IMR-90 (cell line): ENCODE measurements around the gene SLC2A1. TPM values are rescaled to one million over a fixed set of nuclear protein-coding genes. Genes with fewer than 3 reads are reported as not detected.

Experiments
- ATAC-seq: fragments of 200-7000 bp; cut with Tn5 transposase; 2 replicates; pipeline ENCODE4 v1.9.1; 2020; ENCODE audit warnings: low read depth, mild to moderate bottlenecking, moderate library complexity
- BruUV-seq: library from RNA; stranded (reverse); fragments of 400-500 nt; replicated peaks from 2 replicates; lab custom pipeline; 2021; lab: Mats Ljungman, UMichigan
- CTCF ChIA-PET: fragments of 300-600 bp; formaldehyde crosslinking; extraction: SDS; loops from one replicate; lab custom pipeline; 2021; ENCODE audit warnings: antibody characterized with exemption; lab: Yijun Ruan, JAX
- POLR2A ChIA-PET: fragments of 300-600 bp; sonication (Branson Sonifier 250); formaldehyde crosslinking; loops from one replicate; lab custom pipeline; 2022; ENCODE audit warnings: antibody characterized with exemption; ENCODE audit not compliant: unreplicated experiment; lab: Charles Lee
- DNase-seq: peaks from one replicate; pipeline ENCODE4 v3.0.0; 2013
- H2AFZ ChIP-seq: replicated peaks from 2 replicates; pipeline ENCODE3; 2013; ENCODE audit warnings: low read length, mild to moderate bottlenecking; ENCODE audit not compliant: poor library complexity
- H2AK5ac ChIP-seq: 2 replicates; pipeline ENCODE4 v1.6.1; 2013; ENCODE audit warnings: low read depth, low read length, inconsistent platforms
- H2AK9ac ChIP-seq: replicated peaks from 2 replicates; pipeline ENCODE3; 2013; ENCODE audit warnings: mild to moderate bottlenecking, low read depth, low read length, moderate library complexity; ENCODE audit not compliant: poor library complexity
- H2BK120ac ChIP-seq: 2 replicates; pipeline ENCODE4 v1.6.1; 2013; ENCODE audit warnings: low read depth, low read length, inconsistent platforms
- H2BK15ac ChIP-seq: 3 replicates; pipeline ENCODE4 v1.6.1; 2013; ENCODE audit warnings: low read depth, low read length, inconsistent platforms
- H2BK20ac ChIP-seq: 2 replicates; pipeline ENCODE4 v1.6.1; 2013; ENCODE audit warnings: low read depth, mild to moderate bottlenecking, inconsistent platforms, low read length, moderate library complexity
- H2BK5ac ChIP-seq: 2 replicates; pipeline ENCODE4 v1.6.1; 2013; ENCODE audit warnings: mild to moderate bottlenecking, low read depth, low read length, inconsistent platforms; ENCODE audit not compliant: poor library complexity, severe bottlenecking
- H3K14ac ChIP-seq: replicated peaks from 2 replicates; pipeline ENCODE4 v1.6.1; 2013; ENCODE audit warnings: low read depth, low read length, inconsistent platforms
- H3K18ac ChIP-seq: 2 replicates; pipeline ENCODE4 v1.6.1; 2013; ENCODE audit warnings: low read depth, low read length, control low read depth
- H3K23ac ChIP-seq: 2 replicates; pipeline ENCODE4 v1.6.1; 2013; ENCODE audit warnings: low read depth, low read length, inconsistent platforms
- H3K27ac ChIP-seq: 2 replicates; pipeline ENCODE4 v1.5.1; 2013; ENCODE audit warnings: mild to moderate bottlenecking, control low read depth, low read length; ENCODE audit not compliant: insufficient read depth
- H3K27me3 ChIP-seq: 2 replicates; pipeline ENCODE4 v1.6.1; 2013; ENCODE audit warnings: low read length; ENCODE audit not compliant: control insufficient read depth, insufficient read depth
- H3K36me3 ChIP-seq: 2 replicates; pipeline ENCODE4 v1.6.1; 2013; ENCODE audit warnings: low read length, mixed read lengths; ENCODE audit not compliant: control insufficient read depth, insufficient read depth
- H3K4ac ChIP-seq: 2 replicates; pipeline ENCODE4 v1.6.1; 2013; ENCODE audit warnings: low read depth, low read length, inconsistent platforms
- H3K4me1 ChIP-seq: 2 replicates; pipeline ENCODE4 v1.6.1; 2013; ENCODE audit warnings: low read length, mixed read lengths; ENCODE audit not compliant: control insufficient read depth, insufficient read depth
- H3K4me2 ChIP-seq: 2 replicates; pipeline ENCODE4 v1.6.1; 2013; ENCODE audit warnings: low read depth, mild to moderate bottlenecking, control low read depth, low read length, moderate library complexity
- H3K4me3 ChIP-seq: 2 replicates; pipeline ENCODE4 v1.5.1; 2013; ENCODE audit warnings: low read depth, mild to moderate bottlenecking, control low read depth, low read length, moderate library complexity; ENCODE audit not compliant: insufficient read depth
- H3K56ac ChIP-seq: 2 replicates; pipeline ENCODE4 v1.6.1; 2013; ENCODE audit warnings: low read length, inconsistent platforms; ENCODE audit not compliant: insufficient read depth; ENCODE audit errors: extremely low read depth
- H3K79me1 ChIP-seq, 2 experiments: 2 replicates each; pipeline ENCODE4 v1.6.1; 2013; ENCODE audit warnings: low read length in 2 of 2, inconsistent platforms in 1 of 2, low read depth in 1 of 2
- H3K9ac ChIP-seq: 2 replicates; pipeline ENCODE4 v1.6.1; 2013; ENCODE audit warnings: low read depth, low read length, control low read depth
- H3K9me1 ChIP-seq: 2 replicates; pipeline ENCODE4 v1.6.1; 2013; ENCODE audit warnings: low read length, inconsistent platforms; ENCODE audit not compliant: insufficient read depth
- H3K9me3 ChIP-seq: 2 replicates; pipeline ENCODE4 v1.6.1; 2013; ENCODE audit warnings: low read length; ENCODE audit not compliant: control insufficient read depth, insufficient read depth
- H4K20me1 ChIP-seq: 2 replicates; pipeline ENCODE4 v1.6.1; 2013; ENCODE audit warnings: low read length, inconsistent platforms; ENCODE audit not compliant: insufficient read depth
- H4K5ac ChIP-seq: 2 replicates; pipeline ENCODE4 v1.6.1; 2013; ENCODE audit warnings: mild to moderate bottlenecking, low read depth, low read length, control low read depth
- H4K8ac ChIP-seq, 2 experiments: 2 replicates each; pipeline ENCODE4 v1.6.1; 2013; ENCODE audit warnings: low read depth in 2 of 2, low read length in 2 of 2, control low read depth in 1 of 2, inconsistent platforms in 1 of 2
- H4K91ac ChIP-seq: 2 replicates; pipeline ENCODE4 v1.6.1; 2013; ENCODE audit warnings: low read depth, low read length, inconsistent platforms; ENCODE audit not compliant: insufficient read depth
- BHLHE40 ChIP-seq: fragments of 150-350 bp; IDR thresholded peaks from 2 replicates; pipeline ENCODE4 v1.6.1; 2016; ENCODE audit warnings: mild to moderate bottlenecking, low read depth, low read length
- CEBPB ChIP-seq: IDR thresholded peaks from 2 replicates; pipeline ENCODE4 v1.6.1; 2012; ENCODE audit warnings: low read depth, low read length, improper control_type of control experiment
- POLR2A ChIP-seq: IDR thresholded peaks from 2 replicates; pipeline ENCODE4 v1.6.1; 2012; ENCODE audit warnings: mild to moderate bottlenecking, low read depth, low read length
- RFX5 ChIP-seq: IDR thresholded peaks from 2 replicates; pipeline ENCODE4 v1.8.0; 2012; ENCODE audit warnings: low read depth, mild to moderate bottlenecking, low read length, moderate library complexity
- dilution Hi-C: fragments of 300-500 bp; cut with HindIII; formaldehyde crosslinking; loops from one replicate; pipeline ENCODE4 v1.14.3; 2018; ENCODE audit warnings: low sequenced_read_pairs; ENCODE audit not compliant: unreplicated experiment
- in situ Hi-C: fragments of 300-500 bp; cut with MboI; formaldehyde crosslinking; loops from 3 replicates; pipeline ENCODE4 v1.14.3; 2019; ENCODE audit warnings: low sequenced_read_pairs, inconsistent platforms, mixed read lengths
- intact Hi-C: fragments of 100-400 bp; cut with micrococcal nuclease; formaldehyde crosslinking; loops from 2 replicates; pipeline ENCODE4 v1.10.0; 2022
- polyA plus RNA-seq, 3 experiments: library from polyadenylated mRNA; depleted of rRNA; stranded (reverse); fragments of >200 nt; gene quantifications; 2 replicates each; pipeline ENCODE4 v1.2.3, GENCODE V29; 2012; ENCODE audit warnings: low replicate concordance in 1 of 3
- total RNA-seq: library from RNA; depleted of rRNA; stranded (reverse); fragments of >200 nt; gene quantifications from 2 replicates; pipeline ENCODE4 v1.2.3, GENCODE V29; 2012

SLC2A1 gene
- total and polyA plus RNA-seq, 2 of the 4 experiments (the other 2 are of a cell fraction): 200 to 395 TPM

DNA sequence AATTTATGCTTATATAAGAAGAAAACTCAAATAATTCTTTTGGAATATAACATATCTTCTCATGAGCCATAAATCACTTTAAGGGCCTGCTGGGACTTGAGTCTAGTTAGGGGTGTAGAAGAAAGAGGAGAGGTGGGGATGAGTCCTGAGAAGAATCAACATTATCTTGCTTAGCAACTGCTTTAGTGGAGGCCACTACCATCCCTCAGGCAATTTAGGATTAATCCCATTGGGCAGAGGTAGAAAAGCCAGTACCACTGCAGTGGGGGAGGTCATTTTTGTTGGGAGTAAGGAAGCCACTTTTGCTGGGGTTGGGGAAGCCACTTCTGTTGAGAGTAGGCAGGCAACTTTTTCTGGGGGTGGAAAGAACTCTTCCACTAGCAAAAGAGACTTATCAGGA, 47.7 kb downstream of the SLC2A1 start:
- H2AK5ac ChIP-seq: no peak overlapping the region
- no peak for DNase-seq
- in situ Hi-C loops: loop anchor here (10.0 to 25.0 kb wide), 2 partner anchors 126 to 501 kb away; partner anchors contain the start of gene TMEM269
- no peak overlapping the region for H3K4ac ChIP-seq
- H3K4me2 ChIP-seq: no peak overlapping the region
- no peak overlapping the region for H3K23ac ChIP-seq
- H3K79me1 ChIP-seq: no peaks in the 10 kb centered on the region
- H3K4me1 ChIP-seq: no peaks in the 10 kb centered on the region
- no peak overlapping the region for H2BK5ac ChIP-seq
- no peaks in the 10 kb centered on the region for H4K20me1 ChIP-seq
- intact Hi-C loops: loop anchor here (5.0 to 10.0 kb wide), 2 partner anchors 314 to 501 kb away; no protein-coding TSS in a partner anchor
- H2AK9ac ChIP-seq: no peak overlapping the region
- TF ChIP-seq POLR2A: no peak
- TF ChIP-seq RFX5: no peak
- TF ChIP-seq BHLHE40: no peak
- no peak for TF ChIP-seq CEBPB
- H3K27me3 ChIP-seq: peaks cover 13% of the 10 kb centered on the region
- no peaks in the 10 kb centered on the region for H3K9me1 ChIP-seq
- H3K18ac ChIP-seq: no peak overlapping the region
- dilution Hi-C loops: no loop called here
- no TSS peak for BruUV-seq
- H2AFZ ChIP-seq: no peak overlapping the region
- H2BK15ac ChIP-seq: no peak overlapping the region
- H2BK20ac ChIP-seq: no peak overlapping the region
- no peak overlapping the region for H3K14ac ChIP-seq
- no peak for ATAC-seq
- no peaks in the 10 kb centered on the region for H3K36me3 ChIP-seq
- no peak overlapping the region for H4K8ac ChIP-seq
- ChIA-PET POLR2A (no interaction called here), CTCF (interaction anchor here (1.1 to 8.1 kb wide), 2 partner anchors 163 kb away, joined by 3 to 132 read pairs; no protein-coding TSS in a partner anchor)
- H4K5ac ChIP-seq: no peak overlapping the region
- H3K4me3 ChIP-seq: no peak overlapping the region
- no peak overlapping the region for H2BK120ac ChIP-seq
- no peak overlapping the region for H3K27ac ChIP-seq
- no peak overlapping the region for H3K56ac ChIP-seq
- peaks cover 5% of the 10 kb centered on the region; the same call in 1 of the 2 replicates for H3K9me3 ChIP-seq
- H4K91ac ChIP-seq: no peak overlapping the region
- H3K9ac ChIP-seq: no peak overlapping the region
